ENCODE results near the gene GABRA5. TPM values are rescaled to one million over a fixed set of nuclear protein-coding genes. Genes with fewer than 3 reads are reported as not detected.
"Not testable (repeated sequence)": the region's sequence is repeated elsewhere in the genome, so short reads cannot be mapped to it uniquely, and the experiment has no call there.

Gene GABRA5
- polyA plus RNA-seq (2014; cell fraction: cytosol; rRNA removed), result 1.7 TPM in 1 of 2 replicates, not detected in the other
- polyA plus RNA-seq (2014; cell fraction: nucleus; rRNA removed), result not detected in 2 replicates

- DNase-seq (ENCODE audit: low spot score), result peak; percentile 44
Observed at GRCh38 chr15:26866298-26867199, at the start of gene GABRA5. Gene GABRA5 (plus strand): TSS chr15:26867062. CDS start chr15:26869249, 2,187 bp downstream.

- DNase-seq (ENCODE audit: low spot score), result not testable (repeated sequence)
Observed at GRCh38 chr15:26831191-26831590, 35.7 kb upstream of the GABRA5 start.

GRCh38 chr15:26831951-26832350 lies 34.9 kb upstream of the GABRA5 start:
- DNase-seq (ENCODE audit: low spot score), result no peak

GRCh38 chr15:26838742-26839460 lies 28.0 kb upstream of the GABRA5 start:
- DNase-seq (ENCODE audit: low spot score), result peak; percentile 12

GRCh38 chr15:26841514-26841913 lies 25.3 kb upstream of the GABRA5 start:
- no peak for DNase-seq (ENCODE audit: low spot score)

DNA sequence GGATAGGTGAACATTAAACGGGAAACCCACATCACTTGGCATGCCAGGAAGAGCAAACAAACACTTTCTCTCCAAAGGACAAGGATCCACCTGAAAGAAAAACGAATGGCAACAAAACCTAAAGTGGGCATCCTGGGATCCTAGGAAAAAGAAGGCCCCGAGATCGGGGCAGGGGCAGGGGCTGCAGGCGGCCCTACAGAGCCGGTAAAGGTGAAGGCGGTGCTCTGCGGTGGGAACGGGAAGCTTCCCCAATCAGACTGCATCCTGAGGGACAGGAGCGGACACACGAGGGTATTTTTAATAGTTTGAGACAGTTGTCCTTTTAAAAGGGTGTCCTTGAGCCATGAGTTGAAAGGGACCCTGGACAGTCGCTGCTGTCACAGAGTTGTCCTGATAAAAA lies 24.9 kb upstream of the GABRA5 start:
- DNase-seq (ENCODE audit: low spot score), result no peak

DNA sequence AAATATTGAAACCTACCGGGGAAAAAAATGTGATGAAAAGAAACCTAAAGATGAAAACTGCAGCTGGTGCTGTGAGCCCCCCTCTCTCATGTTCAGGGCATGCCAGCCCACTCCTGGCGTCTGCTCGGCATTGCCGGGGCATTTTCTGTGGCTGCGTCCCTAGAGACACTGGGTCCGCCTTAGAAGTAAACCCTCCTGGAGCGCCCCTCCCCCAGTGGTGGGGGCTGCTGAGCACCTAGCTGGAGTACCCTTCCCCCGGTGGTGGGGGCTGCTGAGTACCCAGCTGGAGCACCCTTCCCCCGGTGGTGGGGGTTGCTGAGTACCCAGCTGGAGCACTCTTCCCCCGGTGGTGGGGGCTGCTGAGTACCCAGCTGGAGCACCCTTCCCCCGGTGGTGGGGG lies 24.5 kb upstream of the GABRA5 start:
- no peak for DNase-seq (ENCODE audit: low spot score)

- no peak for DNase-seq (ENCODE audit: low spot score)
Observed at GRCh38 chr15:26844901-26845300, 22.0 kb upstream of the GABRA5 start.

- no peak for DNase-seq (ENCODE audit: low spot score)
Observed at GRCh38 chr15:26848498-26848897, 18.4 kb upstream of the GABRA5 start.

GRCh38 chr15:26850161-26850560 lies 16.7 kb upstream of the GABRA5 start:
- DNase-seq (ENCODE audit: low spot score), result no peak

DNA sequence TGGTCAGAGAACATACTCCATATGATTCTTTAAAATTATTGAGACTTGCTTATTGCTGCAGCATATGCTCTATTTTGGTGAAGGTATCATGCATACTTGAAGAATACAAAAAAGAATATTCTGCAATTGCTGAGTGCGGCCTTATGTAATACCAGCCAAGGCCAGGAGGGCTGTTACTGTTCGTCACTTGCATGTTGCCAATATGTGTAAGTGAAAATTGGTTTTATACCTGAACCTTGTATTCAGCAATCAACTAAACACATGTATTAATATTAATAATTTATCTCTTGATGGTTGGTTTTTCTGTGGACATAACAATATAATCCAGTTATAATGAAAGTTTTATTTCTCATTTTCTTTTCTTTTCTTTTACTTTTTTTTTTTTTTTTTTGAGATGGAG lies 13.9 kb upstream of the GABRA5 start:
- no peak for DNase-seq (ENCODE audit: low spot score)

DNA sequence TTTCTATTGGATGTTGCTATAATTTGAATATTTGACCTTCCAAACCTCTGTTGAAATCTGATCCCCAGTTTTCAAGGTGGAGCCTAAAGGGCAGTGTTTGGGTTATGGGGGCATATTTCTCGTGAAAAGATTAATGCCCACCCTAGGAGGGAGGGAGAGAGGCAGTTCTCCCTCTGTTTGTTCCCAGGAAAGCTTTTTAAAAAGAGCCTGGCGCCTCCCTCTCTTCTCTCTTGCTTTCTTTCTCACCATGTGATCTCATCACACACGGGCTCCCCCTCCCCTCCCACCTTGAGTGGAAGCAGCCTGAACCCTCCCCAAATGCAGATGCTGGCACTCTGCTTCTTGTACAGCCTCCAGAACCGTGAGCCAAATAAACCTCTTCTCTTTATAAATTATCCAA lies 12.4 kb upstream of the GABRA5 start:
- no peak for DNase-seq (ENCODE audit: low spot score)

- peak; percentile 49 for DNase-seq (ENCODE audit: low spot score)
Observed at GRCh38 chr15:26864664-26865191, 2.1 kb upstream of the GABRA5 start.

GRCh38 chr15:26867200-26868007 lies 542 bp downstream of the GABRA5 start:
- no peak for DNase-seq (ENCODE audit: low spot score)

DNA sequence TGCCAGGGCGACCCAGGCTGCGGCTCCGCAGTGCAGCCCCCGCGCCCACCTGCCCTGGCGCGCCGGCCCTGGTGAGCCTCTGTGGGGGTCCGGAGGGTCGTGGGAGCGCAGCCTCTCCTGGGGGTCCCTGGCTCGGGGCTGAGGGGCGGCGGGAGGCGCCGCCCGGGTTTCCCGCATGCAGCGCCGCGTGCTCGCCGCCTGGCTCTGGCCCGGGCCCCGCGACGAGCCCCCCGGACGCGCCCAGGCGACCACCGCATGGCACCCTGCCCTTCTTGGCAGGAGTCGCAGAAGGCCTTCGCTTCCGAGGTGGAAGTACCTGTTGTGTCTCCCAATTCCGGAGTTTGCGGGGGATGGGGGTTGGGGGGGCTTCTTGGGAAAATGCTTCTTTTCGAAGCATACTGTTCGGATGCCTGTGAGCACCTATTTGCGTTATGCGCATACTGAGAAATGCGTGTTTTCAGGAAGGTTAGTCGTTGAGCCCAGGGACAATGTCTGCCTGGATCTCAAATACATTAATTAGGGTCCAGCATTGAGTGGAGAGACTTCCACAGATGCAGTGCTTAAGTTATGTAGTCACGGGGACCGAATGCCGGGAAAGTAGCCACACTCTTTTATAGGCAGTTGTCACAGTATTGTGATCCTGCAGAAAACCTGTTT lies 1.3 kb downstream of the GABRA5 start:
- DNase-seq (ENCODE audit: low spot score), result no peak

- DNase-seq (ENCODE audit: low spot score), result no peak
Observed at GRCh38 chr15:26869628-26870027, 2.8 kb downstream of the GABRA5 start.

DNA sequence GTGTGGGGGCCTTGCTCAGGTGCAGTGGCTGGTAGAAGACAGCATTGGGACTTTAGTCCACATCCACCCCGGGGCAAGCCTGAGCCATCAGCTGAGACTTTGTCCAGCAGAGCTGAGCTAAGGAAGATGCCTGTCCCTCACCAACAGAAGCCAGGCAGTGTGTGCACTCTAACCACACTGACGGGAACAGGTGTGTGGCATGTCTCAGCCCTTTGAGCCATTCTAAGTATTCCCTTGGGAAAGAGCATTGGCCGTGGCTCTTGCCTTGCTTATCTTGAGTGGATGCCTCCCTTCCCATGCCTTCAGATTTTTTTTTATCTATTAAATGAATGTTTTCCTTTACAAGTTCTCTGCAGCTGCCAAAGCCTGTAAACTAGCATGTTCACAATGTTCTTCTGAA lies 3.5 kb downstream of the GABRA5 start:
- DNase-seq (ENCODE audit: low spot score), result no peak

DNA sequence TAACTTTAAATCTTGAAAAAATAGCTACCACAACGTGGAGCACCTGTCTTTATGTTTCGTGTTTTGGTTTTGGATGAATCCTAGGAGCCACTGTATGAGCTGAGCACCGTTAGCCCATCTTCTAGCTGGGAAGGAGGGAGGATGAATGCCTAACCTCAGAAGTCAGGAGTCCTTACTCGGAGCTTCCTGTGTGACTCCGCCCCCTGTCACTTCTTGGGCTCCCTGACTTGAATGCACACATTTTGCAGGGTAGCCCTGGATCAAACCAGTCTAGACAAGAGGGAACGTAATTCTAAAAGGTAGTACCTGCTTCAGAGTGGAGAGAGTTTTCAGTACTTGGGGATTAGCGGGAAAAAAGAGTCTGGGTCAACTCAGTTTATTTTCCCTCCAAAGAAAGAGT lies 5.3 kb downstream of the GABRA5 start:
- DNase-seq (ENCODE audit: low spot score), result no peak

DNA sequence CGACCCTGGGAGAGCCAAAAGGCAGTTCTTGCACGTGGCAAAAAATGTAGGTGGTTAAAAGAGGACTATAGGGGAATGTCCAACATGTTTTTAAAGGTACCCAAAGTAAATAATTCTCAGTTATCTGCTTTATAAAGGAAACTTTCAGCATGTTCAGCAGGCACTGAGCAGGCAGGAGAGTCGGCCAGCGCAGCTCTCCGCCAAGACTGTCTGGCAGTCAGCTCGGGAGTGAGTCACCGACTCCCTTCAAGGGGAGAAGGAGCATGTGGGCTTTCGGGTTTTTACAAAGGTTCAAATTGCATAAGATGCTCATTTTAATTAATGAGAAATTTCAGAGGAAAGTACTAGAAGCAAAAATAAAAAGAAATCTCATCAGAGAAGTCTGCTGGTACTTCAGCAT lies 7.0 kb downstream of the GABRA5 start:
- no peak for DNase-seq (ENCODE audit: low spot score)

DNA sequence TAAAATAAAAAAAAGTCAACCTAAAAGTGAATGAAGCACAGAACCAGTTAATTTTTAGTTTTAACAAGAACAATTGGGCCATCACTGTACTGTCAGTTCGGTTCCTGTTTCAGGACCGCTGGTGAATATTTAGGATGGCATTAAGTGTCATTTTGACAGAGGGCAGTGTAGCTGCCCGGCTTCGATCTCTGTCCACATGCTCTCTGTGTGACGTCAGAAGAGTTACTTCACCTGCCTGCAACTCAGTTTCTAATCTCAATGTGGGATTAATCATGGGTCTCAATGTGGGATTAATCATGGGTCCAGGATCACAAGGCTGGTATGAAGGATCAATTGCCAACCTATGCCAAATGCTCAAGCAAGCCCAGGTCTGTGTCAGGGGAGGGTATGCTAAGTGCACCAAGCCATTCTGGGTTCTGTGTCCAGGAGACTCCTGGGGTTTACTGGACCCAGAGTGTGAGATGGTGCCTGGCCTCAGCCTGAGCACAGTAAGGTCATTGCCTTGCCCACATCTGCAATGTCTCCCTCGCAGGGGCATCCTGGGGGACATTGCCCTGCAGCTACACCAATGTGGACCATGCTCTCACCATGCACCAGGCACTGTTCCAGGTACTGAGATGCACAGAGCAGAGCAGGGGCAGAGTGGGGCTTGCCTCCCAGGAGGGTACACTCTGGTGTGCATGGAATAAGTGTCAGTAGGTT lies 8.1 kb downstream of the GABRA5 start:
- no peak for DNase-seq (ENCODE audit: low spot score)

All from SK-N-DZ (cell line).